ENCODE data around the gene TVP23C.

Gene TVP23C

DNA sequence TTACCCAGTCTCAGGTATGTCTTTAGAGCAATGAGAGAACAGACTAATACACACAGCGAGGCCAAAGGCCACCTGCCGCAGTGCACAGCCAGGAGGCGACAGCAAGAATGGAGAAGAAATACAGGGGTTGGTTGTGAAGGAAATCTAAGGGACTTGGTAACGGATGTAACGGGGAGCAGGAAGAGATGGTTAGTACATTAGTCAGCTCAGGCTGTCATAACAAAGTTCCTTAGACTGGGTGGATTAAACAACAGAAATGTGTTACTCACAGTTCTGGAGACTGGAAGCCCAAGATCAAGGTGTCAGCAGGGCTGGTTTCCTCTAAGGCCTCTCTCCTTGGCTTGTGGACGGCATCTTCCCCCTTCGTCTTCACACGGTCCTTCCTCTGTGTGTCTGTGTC lies 47.1 kb downstream of the TVP23C start:
- Histone ChIP-seq H3K4me3 (replicated peaks; ENCODE audit: low read depth, low read length) (no peak overlapping the region), H3K27me3 (replicated peaks; ENCODE audit: control insufficient read depth, insufficient read depth, low read length) (no peaks in the 10 kb centered on the region), H3K36me3 (ENCODE audit: control insufficient read depth, insufficient read depth, low read length) (no peaks in the 10 kb centered on the region)
- no peak for DNase-seq (ENCODE audit: extremely low read depth, insufficient read length)
- TF ChIP-seq, protein P1, sequence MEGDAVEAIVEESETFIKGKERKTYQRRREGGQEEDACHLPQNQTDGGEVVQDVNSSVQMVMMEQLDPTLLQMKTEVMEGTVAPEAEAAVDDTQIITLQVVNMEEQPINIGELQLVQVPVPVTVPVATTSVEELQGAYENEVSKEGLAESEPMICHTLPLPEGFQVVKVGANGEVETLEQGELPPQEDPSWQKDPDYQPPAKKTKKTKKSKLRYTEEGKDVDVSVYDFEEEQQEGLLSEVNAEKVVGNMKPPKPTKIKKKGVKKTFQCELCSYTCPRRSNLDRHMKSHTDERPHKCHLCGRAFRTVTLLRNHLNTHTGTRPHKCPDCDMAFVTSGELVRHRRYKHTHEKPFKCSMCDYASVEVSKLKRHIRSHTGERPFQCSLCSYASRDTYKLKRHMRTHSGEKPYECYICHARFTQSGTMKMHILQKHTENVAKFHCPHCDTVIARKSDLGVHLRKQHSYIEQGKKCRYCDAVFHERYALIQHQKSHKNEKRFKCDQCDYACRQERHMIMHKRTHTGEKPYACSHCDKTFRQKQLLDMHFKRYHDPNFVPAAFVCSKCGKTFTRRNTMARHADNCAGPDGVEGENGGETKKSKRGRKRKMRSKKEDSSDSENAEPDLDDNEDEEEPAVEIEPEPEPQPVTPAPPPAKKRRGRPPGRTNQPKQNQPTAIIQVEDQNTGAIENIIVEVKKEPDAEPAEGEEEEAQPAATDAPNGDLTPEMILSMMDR (IDR thresholded peaks at IDR 0.05; ENCODE audit: insufficient read depth, low read length, poor library complexity, severe bottlenecking): no peak

DNA sequence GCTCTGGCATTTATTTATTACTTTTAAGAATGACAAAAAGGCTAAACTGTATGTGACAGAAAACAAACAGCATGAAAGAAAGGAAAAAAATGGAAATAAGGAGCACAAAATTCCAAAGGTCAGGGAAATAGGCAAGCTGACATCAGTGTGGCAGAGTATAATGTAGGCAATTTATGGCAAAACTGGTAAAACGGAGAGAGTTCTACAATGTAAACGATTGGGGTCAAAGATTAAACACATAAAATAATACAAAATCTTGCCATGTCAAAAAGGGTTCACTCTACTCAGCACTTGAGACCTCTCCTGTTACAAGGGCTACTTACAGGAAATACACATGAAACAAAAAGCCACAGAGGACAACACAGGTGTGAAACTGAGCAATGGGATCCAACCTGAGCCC lies 48.8 kb downstream of the TVP23C start:
- DNase-seq (ENCODE audit: extremely low read depth, insufficient read length): no peak
- no peaks in the 10 kb centered on the region for H3K36me3 ChIP-seq (ENCODE audit: control insufficient read depth, insufficient read depth, low read length)
- no peak overlapping the region for H3K4me3 ChIP-seq (replicated peaks; ENCODE audit: low read depth, low read length)
- TF ChIP-seq, protein P1 (IDR thresholded peaks at IDR 0.05; ENCODE audit: insufficient read depth, low read length, poor library complexity, severe bottlenecking): no peak
- H3K27me3 ChIP-seq (replicated peaks; ENCODE audit: control insufficient read depth, insufficient read depth, low read length): no peaks in the 10 kb centered on the region

DNA sequence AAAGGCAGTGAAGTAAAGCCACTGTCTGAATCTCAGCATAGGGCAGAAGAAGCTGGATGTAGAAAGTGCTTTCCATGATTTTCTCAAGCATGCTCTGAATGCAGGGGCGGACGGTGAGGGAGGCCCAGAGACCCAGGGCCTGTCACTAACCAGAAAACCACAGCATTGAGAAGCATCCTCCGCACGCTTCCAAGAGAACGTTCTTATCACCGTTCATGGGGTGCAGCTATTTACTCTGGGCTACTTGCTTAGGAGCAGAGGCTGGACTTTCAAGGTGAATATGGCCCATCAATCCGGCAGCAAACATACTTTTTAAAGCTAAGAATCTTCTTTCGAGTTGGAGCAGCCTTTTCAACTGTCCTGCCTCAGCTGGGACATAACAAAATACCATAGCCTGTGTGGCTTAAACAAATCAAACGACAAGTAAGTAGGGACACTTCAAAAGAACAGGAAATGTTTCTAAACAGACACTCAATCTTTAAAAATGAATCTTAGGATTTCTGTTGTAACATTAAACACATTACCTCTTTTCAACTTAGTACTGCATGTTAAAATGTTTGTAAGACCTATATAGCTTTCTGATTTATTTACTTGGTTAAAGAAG lies 49.3 kb downstream of the TVP23C start:
- TF ChIP-seq, protein P1 (IDR thresholded peaks at IDR 0.05; ENCODE audit: insufficient read depth, low read length, poor library complexity, severe bottlenecking): no peak
- no peak overlapping the region for H3K4me3 ChIP-seq (replicated peaks; ENCODE audit: low read depth, low read length)
- no peak for DNase-seq (ENCODE audit: extremely low read depth, insufficient read length)
- H3K27me3 ChIP-seq (replicated peaks; ENCODE audit: control insufficient read depth, insufficient read depth, low read length): no peaks in the 10 kb centered on the region
- H3K36me3 ChIP-seq (ENCODE audit: control insufficient read depth, insufficient read depth, low read length): no peaks in the 10 kb centered on the region

DNA sequence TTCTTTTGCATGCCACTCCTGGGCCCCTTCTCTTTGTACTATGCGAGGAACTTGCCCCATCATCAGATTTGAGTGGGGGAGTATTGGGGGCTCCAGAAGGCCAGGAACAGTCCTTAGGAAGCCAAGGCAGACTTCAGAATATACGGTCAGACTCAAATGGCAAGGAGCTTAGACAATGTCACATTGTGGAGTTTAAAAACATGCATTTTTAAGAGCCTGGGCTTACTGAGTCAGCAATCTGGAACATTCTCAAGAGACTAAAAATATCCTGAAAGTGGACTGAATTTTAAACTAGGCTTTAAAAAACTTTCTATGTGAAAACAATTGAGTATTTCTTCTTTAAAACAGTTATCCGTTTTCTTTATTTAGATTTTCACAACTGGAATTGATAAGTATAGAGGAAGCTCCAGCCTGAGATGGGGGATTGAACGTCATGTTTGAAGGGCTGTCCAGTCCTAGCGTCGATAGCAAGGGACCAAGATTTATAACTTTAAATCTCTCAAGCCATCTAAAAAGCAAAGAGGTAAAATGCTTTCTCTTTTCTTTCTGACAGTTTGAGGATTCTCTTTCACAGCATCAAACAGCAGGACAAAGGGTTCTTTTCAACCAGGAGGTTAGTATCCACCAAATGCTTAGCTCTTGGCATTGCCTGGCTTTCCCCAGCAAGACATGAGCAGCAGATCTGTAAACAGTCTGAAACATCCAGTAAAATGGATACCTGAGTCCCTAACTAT lies 50.1 kb downstream of the TVP23C start:
- no peak overlapping the region for H3K4me3 ChIP-seq (replicated peaks; ENCODE audit: low read depth, low read length)
- TF ChIP-seq, protein P1 (IDR thresholded peaks at IDR 0.05; ENCODE audit: insufficient read depth, low read length, poor library complexity, severe bottlenecking): no peak
- H3K27me3 ChIP-seq (replicated peaks; ENCODE audit: control insufficient read depth, insufficient read depth, low read length): no peaks in the 10 kb centered on the region
- H3K36me3 ChIP-seq (ENCODE audit: control insufficient read depth, insufficient read depth, low read length): no peaks in the 10 kb centered on the region
- no peak for DNase-seq (ENCODE audit: extremely low read depth, insufficient read length)

DNA sequence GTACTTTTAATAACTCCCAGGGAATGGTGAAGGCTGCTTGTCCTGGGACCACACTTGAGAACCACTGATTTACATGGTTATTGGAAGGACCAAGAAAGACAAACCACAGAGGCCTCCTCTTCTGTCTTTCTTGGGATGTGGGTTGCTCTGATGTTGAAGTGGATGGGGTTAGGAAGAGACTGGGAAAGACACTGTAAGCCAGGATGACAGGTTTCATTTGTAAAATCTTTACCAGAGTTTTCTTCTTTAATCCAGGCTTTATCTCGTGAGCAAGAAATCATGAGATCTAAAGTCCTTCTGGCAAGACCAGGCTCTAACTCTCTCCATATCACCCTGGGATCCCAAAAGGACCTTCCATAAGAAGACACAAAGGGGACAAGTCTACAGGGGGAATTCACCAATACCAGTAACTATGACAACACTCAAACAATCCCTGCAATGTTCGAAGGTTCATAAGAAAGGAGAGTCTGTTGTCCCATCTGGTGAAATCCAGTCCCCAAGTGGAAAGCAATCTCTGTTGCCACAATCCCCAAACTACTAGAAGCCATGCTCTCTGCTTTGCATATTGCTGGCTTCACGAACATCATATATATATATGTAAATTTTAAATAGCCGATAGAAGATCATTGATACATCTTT lies 51.1 kb downstream of the TVP23C start:
- Histone ChIP-seq H3K4me3 (replicated peaks; ENCODE audit: low read depth, low read length) (no peak overlapping the region), H3K36me3 (ENCODE audit: control insufficient read depth, insufficient read depth, low read length) (no peaks in the 10 kb centered on the region), H3K27me3 (replicated peaks; ENCODE audit: control insufficient read depth, insufficient read depth, low read length) (no peaks in the 10 kb centered on the region)
- TF ChIP-seq, protein P1 (IDR thresholded peaks at IDR 0.05; ENCODE audit: insufficient read depth, low read length, poor library complexity, severe bottlenecking): no peak
- no peak for DNase-seq (ENCODE audit: extremely low read depth, insufficient read length)
